ENCODE results near the gene MGAT5. TPM values are rescaled to one million over a fixed set of nuclear protein-coding genes. Genes with fewer than 3 reads are reported as not detected.

MGAT5 gene
- total RNA-seq, 1 donor from 2014 or later, result 37.6 TPM

- no peak overlapping the region for H3K9ac ChIP-seq (ENCODE audit: low read depth in 1 of 3, low read length in 3 of 3)
- no peaks in the 10 kb centered on the region for H3K9me3 ChIP-seq (ENCODE audit: control insufficient read depth in 3 of 3, low read length in 3 of 3)
- no peaks in the 10 kb centered on the region for H3K36me3 ChIP-seq (ENCODE audit: control insufficient read depth in 3 of 3, insufficient read depth in 3 of 3, low read length in 3 of 3)
- no peaks in the 10 kb centered on the region for H3K27me3 ChIP-seq (ENCODE audit: control insufficient read depth in 3 of 3, insufficient read depth in 3 of 3, low read length in 3 of 3)
- H3K4me1 ChIP-seq (ENCODE audit: control insufficient read depth in 3 of 3, insufficient read depth in 3 of 3, low read length in 3 of 3), result peaks cover 0 to 3% (median 3%) of the 10 kb centered on the region in 3 donors
- no peak overlapping the region for H3K27ac ChIP-seq (ENCODE audit: low read depth, low read length)
- H3K4me3 ChIP-seq (ENCODE audit: low read length in 3 of 3), result no peak overlapping the region
Measured at GRCh38 chr2:134319596-134320254, 65.9 kb downstream of the MGAT5 start.

- no peaks in the 10 kb centered on the region for H3K9me3 ChIP-seq (ENCODE audit: control insufficient read depth in 3 of 3, low read length in 3 of 3)
- H3K4me1 ChIP-seq (ENCODE audit: control insufficient read depth in 3 of 3, insufficient read depth in 3 of 3, low read length in 3 of 3), result no peaks in the 10 kb centered on the region
- no peaks in the 10 kb centered on the region for H3K27me3 ChIP-seq (ENCODE audit: control insufficient read depth in 3 of 3, insufficient read depth in 3 of 3, low read length in 3 of 3)
- H3K9ac ChIP-seq (ENCODE audit: low read depth in 1 of 3, low read length in 3 of 3), result no peak overlapping the region
- no peaks in the 10 kb centered on the region for H3K36me3 ChIP-seq (ENCODE audit: control insufficient read depth in 3 of 3, insufficient read depth in 3 of 3, low read length in 3 of 3)
- H3K27ac ChIP-seq (ENCODE audit: low read depth, low read length), result no peak overlapping the region
- H3K4me3 ChIP-seq (ENCODE audit: low read length in 3 of 3), result no peak overlapping the region
Measured at GRCh38 chr2:134320930-134321329, 67.1 kb downstream of the MGAT5 start.

- H3K36me3 ChIP-seq (ENCODE audit: control insufficient read depth in 3 of 3, insufficient read depth in 3 of 3, low read length in 3 of 3), result no peaks in the 10 kb centered on the region
Measured at GRCh38 chr2:134323777-134324176, 69.9 kb downstream of the MGAT5 start.

GRCh38 chr2:134324430-134324829 is 70.6 kb downstream of the MGAT5 start:
- no peak overlapping the region for H3K4me3 ChIP-seq (ENCODE audit: low read length in 3 of 3)
- H3K27me3 ChIP-seq (ENCODE audit: control insufficient read depth in 3 of 3, insufficient read depth in 3 of 3, low read length in 3 of 3), result no peaks in the 10 kb centered on the region
- H3K9me3 ChIP-seq (ENCODE audit: control insufficient read depth in 3 of 3, low read length in 3 of 3), result no peaks in the 10 kb centered on the region
- H3K4me1 ChIP-seq (ENCODE audit: control insufficient read depth in 3 of 3, insufficient read depth in 3 of 3, low read length in 3 of 3), result no peaks in the 10 kb centered on the region
- no peak overlapping the region for H3K9ac ChIP-seq (ENCODE audit: low read depth in 1 of 3, low read length in 3 of 3)
- H3K36me3 ChIP-seq (ENCODE audit: control insufficient read depth in 3 of 3, insufficient read depth in 3 of 3, low read length in 3 of 3), result no peaks in the 10 kb centered on the region
- no peak overlapping the region for H3K27ac ChIP-seq (ENCODE audit: low read depth, low read length)

More at GRCh38 chr2:134323777-134324176, 69.9 kb downstream of the MGAT5 start:
- no peak overlapping the region for H3K4me3 ChIP-seq (ENCODE audit: low read length in 3 of 3)
- no peaks in the 10 kb centered on the region for H3K27me3 ChIP-seq (ENCODE audit: control insufficient read depth in 3 of 3, insufficient read depth in 3 of 3, low read length in 3 of 3)
- H3K27ac ChIP-seq (ENCODE audit: low read depth, low read length), result no peak overlapping the region
- no peaks in the 10 kb centered on the region for H3K4me1 ChIP-seq (ENCODE audit: control insufficient read depth in 3 of 3, insufficient read depth in 3 of 3, low read length in 3 of 3)
- H3K9me3 ChIP-seq (ENCODE audit: control insufficient read depth in 3 of 3, low read length in 3 of 3), result no peaks in the 10 kb centered on the region
- no peak overlapping the region for H3K9ac ChIP-seq (ENCODE audit: low read depth in 1 of 3, low read length in 3 of 3)

GRCh38 chr2:134324947-134325346 is 71.1 kb downstream of the MGAT5 start:
- no peaks in the 10 kb centered on the region for H3K27me3 ChIP-seq (ENCODE audit: control insufficient read depth in 3 of 3, insufficient read depth in 3 of 3, low read length in 3 of 3)
- no peak overlapping the region for H3K9ac ChIP-seq (ENCODE audit: low read depth in 1 of 3, low read length in 3 of 3)
- H3K36me3 ChIP-seq (ENCODE audit: control insufficient read depth in 3 of 3, insufficient read depth in 3 of 3, low read length in 3 of 3), result no peaks in the 10 kb centered on the region
- H3K4me3 ChIP-seq (ENCODE audit: low read length in 3 of 3), result no peak overlapping the region
- no peaks in the 10 kb centered on the region for H3K4me1 ChIP-seq (ENCODE audit: control insufficient read depth in 3 of 3, insufficient read depth in 3 of 3, low read length in 3 of 3)
- H3K9me3 ChIP-seq (ENCODE audit: control insufficient read depth in 3 of 3, low read length in 3 of 3), result no peaks in the 10 kb centered on the region
- no peak overlapping the region for H3K27ac ChIP-seq (ENCODE audit: low read depth, low read length)

GRCh38 chr2:134325696-134326095 is 71.8 kb downstream of the MGAT5 start:
- Histone ChIP-seq H3K27me3 (ENCODE audit: control insufficient read depth in 3 of 3, insufficient read depth in 3 of 3, low read length in 3 of 3) (no peaks in the 10 kb centered on the region), H3K9ac (ENCODE audit: low read depth in 1 of 3, low read length in 3 of 3) (no peak overlapping the region), H3K36me3 (ENCODE audit: control insufficient read depth in 3 of 3, insufficient read depth in 3 of 3, low read length in 3 of 3) (no peaks in the 10 kb centered on the region), H3K4me3 (ENCODE audit: low read length in 3 of 3) (no peak overlapping the region), H3K4me1 (ENCODE audit: control insufficient read depth in 3 of 3, insufficient read depth in 3 of 3, low read length in 3 of 3) (no peaks in the 10 kb centered on the region), H3K27ac (ENCODE audit: low read depth, low read length) (no peak overlapping the region), H3K9me3 (ENCODE audit: control insufficient read depth in 3 of 3, low read length in 3 of 3) (no peaks in the 10 kb centered on the region)

GRCh38 chr2:134327367-134327766 is 73.5 kb downstream of the MGAT5 start:
- H3K27ac ChIP-seq (ENCODE audit: low read depth, low read length), result no peak overlapping the region
- no peaks in the 10 kb centered on the region for H3K27me3 ChIP-seq (ENCODE audit: control insufficient read depth in 3 of 3, insufficient read depth in 3 of 3, low read length in 3 of 3)
- H3K4me3 ChIP-seq (ENCODE audit: low read length in 3 of 3), result no peak overlapping the region
- no peaks in the 10 kb centered on the region for H3K4me1 ChIP-seq (ENCODE audit: control insufficient read depth in 3 of 3, insufficient read depth in 3 of 3, low read length in 3 of 3)
- no peaks in the 10 kb centered on the region for H3K36me3 ChIP-seq (ENCODE audit: control insufficient read depth in 3 of 3, insufficient read depth in 3 of 3, low read length in 3 of 3)
- no peaks in the 10 kb centered on the region for H3K9me3 ChIP-seq (ENCODE audit: control insufficient read depth in 3 of 3, low read length in 3 of 3)
- H3K9ac ChIP-seq (ENCODE audit: low read depth in 1 of 3, low read length in 3 of 3), result no peak overlapping the region

GRCh38 chr2:134331081-134331480 is 77.2 kb downstream of the MGAT5 start:
- Histone ChIP-seq H3K27me3 (ENCODE audit: control insufficient read depth in 3 of 3, insufficient read depth in 3 of 3, low read length in 3 of 3) (no peaks in the 10 kb centered on the region), H3K9me3 (ENCODE audit: control insufficient read depth in 3 of 3, low read length in 3 of 3) (no peaks in the 10 kb centered on the region), H3K27ac (ENCODE audit: low read depth, low read length) (no peak overlapping the region), H3K4me3 (ENCODE audit: low read length in 3 of 3) (no peak overlapping the region), H3K9ac (ENCODE audit: low read depth in 1 of 3, low read length in 3 of 3) (no peak overlapping the region), H3K36me3 (ENCODE audit: control insufficient read depth in 3 of 3, insufficient read depth in 3 of 3, low read length in 3 of 3) (no peaks in the 10 kb centered on the region), H3K4me1 (ENCODE audit: control insufficient read depth in 3 of 3, insufficient read depth in 3 of 3, low read length in 3 of 3) (peaks cover 0 to 2% (median 0%) of the 10 kb centered on the region in 3 donors)

- Histone ChIP-seq H3K4me3 (ENCODE audit: low read length in 3 of 3) (no peak overlapping the region), H3K9ac (ENCODE audit: low read depth in 1 of 3, low read length in 3 of 3) (no peak overlapping the region), H3K4me1 (ENCODE audit: control insufficient read depth in 3 of 3, insufficient read depth in 3 of 3, low read length in 3 of 3) (peaks cover 0 to 6% (median 0%) of the 10 kb centered on the region in 3 donors), H3K36me3 (ENCODE audit: control insufficient read depth in 3 of 3, insufficient read depth in 3 of 3, low read length in 3 of 3) (no peaks in the 10 kb centered on the region), H3K27ac (ENCODE audit: low read depth, low read length) (no peak overlapping the region), H3K27me3 (ENCODE audit: control insufficient read depth in 3 of 3, insufficient read depth in 3 of 3, low read length in 3 of 3) (no peaks in the 10 kb centered on the region), H3K9me3 (ENCODE audit: control insufficient read depth in 3 of 3, low read length in 3 of 3) (no peaks in the 10 kb centered on the region)
Measured at GRCh38 chr2:134333646-134334189, 79.8 kb downstream of the MGAT5 start.

GRCh38 chr2:134334542-134335353 is 80.9 kb downstream of the MGAT5 start:
- no peak overlapping the region for H3K4me3 ChIP-seq (ENCODE audit: low read length in 3 of 3)
- H3K4me1 ChIP-seq (ENCODE audit: control insufficient read depth in 3 of 3, insufficient read depth in 3 of 3, low read length in 3 of 3), result peaks cover 0 to 6% (median 0%) of the 10 kb centered on the region in 3 donors
- no peaks in the 10 kb centered on the region for H3K36me3 ChIP-seq (ENCODE audit: control insufficient read depth in 3 of 3, insufficient read depth in 3 of 3, low read length in 3 of 3)
- no peaks in the 10 kb centered on the region for H3K27me3 ChIP-seq (ENCODE audit: control insufficient read depth in 3 of 3, insufficient read depth in 3 of 3, low read length in 3 of 3)
- H3K9ac ChIP-seq (ENCODE audit: low read depth in 1 of 3, low read length in 3 of 3), result no peak overlapping the region
- no peak overlapping the region for H3K27ac ChIP-seq (ENCODE audit: low read depth, low read length)
- H3K9me3 ChIP-seq (ENCODE audit: control insufficient read depth in 3 of 3, low read length in 3 of 3), result no peaks in the 10 kb centered on the region

All from skeletal muscle tissue (tissue), 4 donors.